Measurements from ENCODE around the gene BMP6.

Gene BMP6

DNA sequence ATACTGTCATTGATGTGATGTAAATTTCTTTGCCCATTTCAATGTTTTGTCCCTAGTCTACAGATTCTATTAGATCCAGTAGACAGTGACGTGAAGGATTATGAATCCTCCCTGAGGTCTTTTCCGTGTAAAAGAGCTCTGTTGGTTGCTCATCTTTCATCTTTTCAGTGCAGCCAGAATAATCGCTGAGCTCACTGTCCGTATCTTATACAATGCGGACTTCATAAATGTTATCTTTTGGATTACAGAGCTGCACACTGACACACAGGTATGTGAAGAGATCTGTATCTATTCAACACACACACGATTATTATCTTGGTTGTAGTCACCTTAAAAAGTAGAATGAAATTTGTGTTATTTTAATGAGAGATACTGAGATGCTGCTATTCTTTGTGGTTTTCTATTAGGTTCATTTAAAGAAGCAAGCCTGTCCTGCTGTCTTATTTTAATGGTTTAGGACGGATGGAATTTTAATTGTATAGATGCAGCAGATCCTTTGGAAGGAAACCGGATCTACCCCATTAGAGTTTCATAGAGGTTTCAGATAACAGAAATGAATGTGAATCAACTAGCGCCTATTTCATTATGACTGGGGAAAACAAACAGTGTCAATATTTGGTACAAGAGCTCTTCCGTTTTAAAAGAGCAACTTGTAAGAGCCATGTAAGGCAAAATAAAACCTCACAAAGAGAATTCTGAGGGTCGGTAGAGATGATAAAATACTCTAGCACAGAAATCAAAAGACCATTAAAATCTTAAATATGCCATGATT, 79.4 kb downstream of the BMP6 start:
- no peak overlapping the region for H3K4me3 ChIP-seq (replicated peaks in 1 of 2; ENCODE audit: low read depth in 2 of 2, low read length in 2 of 2)
- no peak for TF ChIP-seq CTCF (IDR thresholded peaks at IDR 0.05; ENCODE audit: low read depth, low read length)
- DNase-seq (ENCODE audit: low read depth in 2 of 2), result no peak

- TF ChIP-seq CTCF (IDR thresholded peaks at IDR 0.05; ENCODE audit: low read depth, low read length), result no peak
- DNase-seq (ENCODE audit: low read depth in 2 of 2), result peak in 1 of 2 donors; percentile 33
- H3K4me3 ChIP-seq (replicated peaks in 1 of 2; ENCODE audit: low read depth in 2 of 2, low read length in 2 of 2), result no peak overlapping the region
These were observed 79.9 kb downstream of the BMP6 start for GRCh38 chr6:7805850-7806214.

- DNase-seq (ENCODE audit: low read depth in 2 of 2), result no peak
- no peak for TF ChIP-seq CTCF (IDR thresholded peaks at IDR 0.05; ENCODE audit: low read depth, low read length)
- H3K4me3 ChIP-seq (replicated peaks in 1 of 2; ENCODE audit: low read depth in 2 of 2, low read length in 2 of 2), result no peak overlapping the region
These were observed 80.8 kb downstream of the BMP6 start for GRCh38 chr6:7806711-7807110.

DNA sequence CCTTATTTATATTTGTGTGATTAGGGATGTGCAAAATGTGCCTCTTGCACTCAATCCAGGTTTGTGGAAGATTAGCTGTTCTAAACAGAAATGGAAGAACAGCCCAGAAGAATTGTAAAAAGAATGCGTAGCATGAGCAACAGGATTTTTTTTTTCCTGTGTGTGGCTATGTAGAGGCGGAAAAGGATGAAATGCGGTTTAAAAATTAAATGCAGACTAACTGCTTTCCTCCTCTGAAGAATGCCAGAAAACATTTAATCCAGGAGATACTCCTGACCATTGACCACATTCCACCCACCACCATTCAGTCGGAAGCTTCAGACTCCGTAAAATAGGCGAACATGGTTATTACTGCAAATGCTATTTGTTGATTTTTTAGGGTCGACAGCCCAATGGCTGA, 83.4 kb downstream of the BMP6 start:
- no peak for DNase-seq (ENCODE audit: low read depth in 2 of 2)
- no peak for TF ChIP-seq CTCF (IDR thresholded peaks at IDR 0.05; ENCODE audit: low read depth, low read length)
- no peak overlapping the region for H3K4me3 ChIP-seq (replicated peaks in 1 of 2; ENCODE audit: low read depth in 2 of 2, low read length in 2 of 2)

- H3K4me3 ChIP-seq (replicated peaks in 1 of 2; ENCODE audit: low read depth in 2 of 2, low read length in 2 of 2), result no peak overlapping the region
- no peak for TF ChIP-seq CTCF (IDR thresholded peaks at IDR 0.05; ENCODE audit: low read depth, low read length)
- DNase-seq (ENCODE audit: low read depth in 2 of 2), result no peak
These were observed 85.5 kb downstream of the BMP6 start for GRCh38 chr6:7811441-7811840.

DNA sequence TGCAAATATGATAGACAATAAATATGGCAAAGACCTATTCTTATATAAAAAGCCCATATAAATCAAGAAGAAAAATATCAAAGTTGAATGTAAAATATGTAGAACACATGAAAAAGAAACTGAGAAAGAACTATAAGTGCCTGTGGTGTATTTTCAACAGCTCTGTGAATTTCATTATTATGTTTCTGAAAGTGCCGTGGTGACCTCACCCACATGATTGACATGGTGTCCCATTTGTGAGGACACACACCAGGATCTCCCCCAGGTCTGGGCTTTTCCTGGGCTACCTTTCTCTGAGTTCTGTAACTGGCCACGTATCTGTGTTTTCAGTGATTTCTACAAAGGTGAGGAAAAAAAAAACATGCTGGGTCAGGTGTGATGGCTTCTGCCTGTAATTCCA, 86.7 kb downstream of the BMP6 start:
- H3K4me3 ChIP-seq (replicated peaks in 1 of 2; ENCODE audit: low read depth in 2 of 2, low read length in 2 of 2), result no peak overlapping the region
- DNase-seq (ENCODE audit: low read depth in 2 of 2), result no peak
- no peak for TF ChIP-seq CTCF (IDR thresholded peaks at IDR 0.05; ENCODE audit: low read depth, low read length)

GRCh38 chr6:7813193-7813592, 87.3 kb downstream of the BMP6 start:
- H3K4me3 ChIP-seq (replicated peaks in 1 of 2; ENCODE audit: low read depth in 2 of 2, low read length in 2 of 2), result no peak overlapping the region
- DNase-seq (ENCODE audit: low read depth in 2 of 2), result no peak
- no peak for TF ChIP-seq CTCF (IDR thresholded peaks at IDR 0.05; ENCODE audit: low read depth, low read length)
